ENCODE results near the gene FAM193B.

GRCh38 chr5:177539411-177539810, 15.0 kb downstream of the FAM193B start:
- no peak for TF ChIP-seq CTCF (IDR thresholded peaks at IDR 0.05)
- TF ChIP-seq EZH2 (IDR thresholded peaks at IDR 0.05; ENCODE audit: borderline replicate concordance, insufficient read depth, low read depth, low read length, poor library complexity, severe bottlenecking): no peak
